Measurements from ENCODE around the gene CRYBB1.

The CRYBB1 gene

DNA sequence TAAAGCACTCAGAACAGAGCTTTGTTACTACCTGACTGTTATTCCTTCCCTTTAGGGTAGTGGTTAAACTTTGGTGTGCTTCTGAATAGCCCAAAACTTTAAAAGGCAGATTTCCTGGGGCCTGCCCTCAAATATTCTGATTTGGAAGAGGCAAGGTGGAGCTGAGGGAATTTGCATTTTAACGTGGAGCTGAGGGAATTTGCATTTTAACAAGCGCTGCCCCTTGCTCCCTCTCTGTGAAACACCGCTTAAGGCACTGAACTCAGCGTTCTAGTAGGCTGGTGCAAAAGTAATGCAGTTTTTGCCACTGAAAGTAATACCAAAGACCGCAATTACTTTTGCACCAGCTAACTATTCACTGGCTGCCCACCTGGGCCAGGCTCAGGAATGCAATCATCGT, 62.9 kb downstream of the CRYBB1 start:
- H3K9ac ChIP-seq, result no peak overlapping the region
- TF ChIP-seq, protein P1, sequence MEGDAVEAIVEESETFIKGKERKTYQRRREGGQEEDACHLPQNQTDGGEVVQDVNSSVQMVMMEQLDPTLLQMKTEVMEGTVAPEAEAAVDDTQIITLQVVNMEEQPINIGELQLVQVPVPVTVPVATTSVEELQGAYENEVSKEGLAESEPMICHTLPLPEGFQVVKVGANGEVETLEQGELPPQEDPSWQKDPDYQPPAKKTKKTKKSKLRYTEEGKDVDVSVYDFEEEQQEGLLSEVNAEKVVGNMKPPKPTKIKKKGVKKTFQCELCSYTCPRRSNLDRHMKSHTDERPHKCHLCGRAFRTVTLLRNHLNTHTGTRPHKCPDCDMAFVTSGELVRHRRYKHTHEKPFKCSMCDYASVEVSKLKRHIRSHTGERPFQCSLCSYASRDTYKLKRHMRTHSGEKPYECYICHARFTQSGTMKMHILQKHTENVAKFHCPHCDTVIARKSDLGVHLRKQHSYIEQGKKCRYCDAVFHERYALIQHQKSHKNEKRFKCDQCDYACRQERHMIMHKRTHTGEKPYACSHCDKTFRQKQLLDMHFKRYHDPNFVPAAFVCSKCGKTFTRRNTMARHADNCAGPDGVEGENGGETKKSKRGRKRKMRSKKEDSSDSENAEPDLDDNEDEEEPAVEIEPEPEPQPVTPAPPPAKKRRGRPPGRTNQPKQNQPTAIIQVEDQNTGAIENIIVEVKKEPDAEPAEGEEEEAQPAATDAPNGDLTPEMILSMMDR (IDR thresholded peaks at IDR 0.05), result no peak
- H3K27ac ChIP-seq, result no peak overlapping the region

DNA sequence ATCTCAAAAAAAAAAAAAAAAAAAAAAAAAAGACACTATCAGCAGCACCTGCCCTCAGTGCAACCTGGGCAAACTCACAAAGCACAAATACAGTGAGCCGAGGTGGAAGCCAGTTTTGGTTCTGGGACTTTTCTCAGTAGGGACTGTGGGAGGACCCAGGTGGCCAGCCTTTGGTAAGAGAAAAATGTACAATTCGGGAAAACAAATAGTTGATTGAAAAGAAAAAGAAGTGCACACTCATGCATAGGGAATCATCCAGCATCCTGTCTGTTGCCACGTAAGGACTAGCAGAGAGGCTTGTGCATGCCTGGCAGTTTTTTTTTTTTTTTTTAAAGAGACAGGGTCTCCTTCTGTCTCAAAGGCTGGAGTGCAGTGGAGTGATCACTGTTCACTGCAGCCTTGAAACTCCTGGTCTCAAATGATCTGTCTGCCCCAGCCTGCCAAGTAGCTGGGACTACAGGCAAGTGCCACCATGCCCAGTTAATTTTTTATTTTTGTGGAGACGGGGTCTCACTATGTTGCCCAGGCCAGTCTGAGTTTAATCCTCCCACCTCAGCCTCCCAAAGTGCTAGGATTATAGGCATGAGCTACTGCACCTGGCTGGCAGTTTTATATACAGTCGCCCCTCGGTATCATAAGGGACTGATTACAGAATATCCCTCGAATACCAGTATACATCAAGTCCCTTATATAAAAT, 64.6 kb downstream of the CRYBB1 start:
- Histone ChIP-seq H3K9ac (no peak overlapping the region), H3K4me3 (ENCODE audit: low read depth, low read length) (no peak overlapping the region), H3K27me3 (ENCODE audit: control insufficient read depth, insufficient read depth, low read length) (no peaks in the 10 kb centered on the region), H3K9me3 (ENCODE audit: control insufficient read depth, low read length) (no peaks in the 10 kb centered on the region), H2AFZ (no peak overlapping the region), H3K79me2 (no peaks in the 10 kb centered on the region), H3K27ac (no peak overlapping the region), H3K36me3 (ENCODE audit: control insufficient read depth, insufficient read depth, low read length) (no peaks in the 10 kb centered on the region), H3K4me1 (no peaks in the 10 kb centered on the region), H3K4me2 (ENCODE audit: low read length) (no peak overlapping the region)
- TF ChIP-seq, protein P1 (IDR thresholded peaks at IDR 0.05), result no peak

More for the DNA sequence above, 62.9 kb downstream of the CRYBB1 start:
- Histone ChIP-seq H3K4me3 (ENCODE audit: low read depth, low read length) (no peak overlapping the region), H3K9me3 (ENCODE audit: control insufficient read depth, low read length) (no peaks in the 10 kb centered on the region), H2AFZ (no peak overlapping the region), H3K79me2 (no peaks in the 10 kb centered on the region), H3K36me3 (ENCODE audit: control insufficient read depth, insufficient read depth, low read length) (no peaks in the 10 kb centered on the region), H3K4me2 (ENCODE audit: low read length) (no peak overlapping the region), H3K27me3 (ENCODE audit: control insufficient read depth, insufficient read depth, low read length) (no peaks in the 10 kb centered on the region), H3K4me1 (no peaks in the 10 kb centered on the region)

DNA sequence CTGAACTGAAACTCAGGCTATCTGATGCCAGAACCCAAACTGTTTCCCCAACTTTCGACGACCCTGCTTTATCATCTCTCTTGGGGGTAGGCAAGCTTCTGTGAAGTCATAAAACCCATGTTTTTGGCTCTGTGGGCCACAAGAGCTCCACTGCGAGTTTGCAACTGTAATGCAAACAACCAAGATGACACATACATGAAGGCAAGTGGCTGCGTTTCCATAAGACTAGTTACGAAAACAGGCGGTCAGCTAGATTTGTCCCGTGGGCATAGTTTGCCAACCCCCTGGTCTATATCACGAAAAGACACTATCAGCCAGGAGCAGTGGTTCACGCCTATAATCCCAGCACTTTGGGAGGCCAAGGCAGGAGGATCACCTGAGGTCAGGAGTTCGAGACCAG, 65.4 kb downstream of the CRYBB1 start:
- Histone ChIP-seq H3K4me2 (ENCODE audit: low read length) (no peak overlapping the region), H2AFZ (no peak overlapping the region), H3K27me3 (ENCODE audit: control insufficient read depth, insufficient read depth, low read length) (no peaks in the 10 kb centered on the region), H3K9me3 (ENCODE audit: control insufficient read depth, low read length) (no peaks in the 10 kb centered on the region), H3K79me2 (no peaks in the 10 kb centered on the region), H3K9ac (no peak overlapping the region), H3K36me3 (ENCODE audit: control insufficient read depth, insufficient read depth, low read length) (no peaks in the 10 kb centered on the region), H3K4me1 (no peaks in the 10 kb centered on the region), H3K4me3 (ENCODE audit: low read depth, low read length) (no peak overlapping the region), H3K27ac (no peak overlapping the region)
- TF ChIP-seq, protein P1 (IDR thresholded peaks at IDR 0.05), result no peak

DNA sequence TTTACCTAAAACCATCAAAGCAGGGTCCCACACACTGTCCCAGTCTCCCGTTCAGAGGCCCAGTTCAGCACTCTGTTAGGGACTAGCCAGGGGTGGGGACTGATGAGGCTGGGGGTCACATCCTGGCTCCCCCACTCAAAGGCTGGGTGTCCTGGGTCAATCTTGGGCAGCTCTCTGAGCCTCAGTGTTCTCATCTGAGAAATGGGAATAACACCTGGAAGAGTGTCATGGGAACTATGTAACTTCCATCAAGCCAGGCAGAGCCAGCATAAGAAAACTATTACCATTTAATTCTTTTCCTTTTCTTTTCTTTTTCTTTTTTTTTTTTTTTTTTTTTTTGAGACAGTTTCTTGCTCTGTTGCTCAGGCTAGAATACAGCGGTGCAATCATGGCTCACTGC, 66.3 kb downstream of the CRYBB1 start:
- H3K9me3 ChIP-seq (ENCODE audit: control insufficient read depth, low read length), result no peaks in the 10 kb centered on the region
- H3K27me3 ChIP-seq (ENCODE audit: control insufficient read depth, insufficient read depth, low read length), result no peaks in the 10 kb centered on the region
- H3K9ac ChIP-seq, result no peak overlapping the region
- no peaks in the 10 kb centered on the region for H3K4me1 ChIP-seq
- TF ChIP-seq, protein P1 (IDR thresholded peaks at IDR 0.05), result no peak
- no peaks in the 10 kb centered on the region for H3K79me2 ChIP-seq
- H3K27ac ChIP-seq, result no peak overlapping the region
- H3K4me2 ChIP-seq (ENCODE audit: low read length), result no peak overlapping the region
- no peaks in the 10 kb centered on the region for H3K36me3 ChIP-seq (ENCODE audit: control insufficient read depth, insufficient read depth, low read length)
- no peak overlapping the region for H2AFZ ChIP-seq
- no peak overlapping the region for H3K4me3 ChIP-seq (ENCODE audit: low read depth, low read length)

DNA sequence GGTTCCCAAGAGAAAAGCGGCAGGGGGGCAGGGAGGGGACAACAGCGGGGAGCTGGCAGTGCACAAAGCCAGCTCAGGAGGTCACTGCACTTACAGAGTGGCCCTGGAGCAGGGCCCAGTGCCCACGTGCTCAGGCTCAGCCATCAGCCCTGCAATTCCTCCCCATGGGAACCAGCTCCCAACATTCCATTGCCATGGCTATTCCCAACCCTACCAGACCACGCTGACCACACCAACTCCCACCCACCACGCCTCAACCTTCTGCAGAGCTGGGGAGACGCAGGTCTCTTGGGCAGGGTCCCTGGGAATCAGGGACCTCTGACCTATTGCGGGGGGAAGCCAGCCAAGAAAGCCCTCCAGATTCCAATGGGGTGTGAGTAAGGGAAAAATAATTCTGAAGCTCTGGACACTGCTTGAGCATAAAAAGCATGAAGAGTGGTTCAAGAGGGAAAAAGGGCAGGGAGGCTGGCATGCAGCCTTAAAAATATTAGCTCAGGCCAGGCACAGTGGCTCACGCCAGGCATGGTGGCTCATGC, 67.3 kb downstream of the CRYBB1 start:
- Histone ChIP-seq H3K4me3 (ENCODE audit: low read depth, low read length) (no peak overlapping the region), H3K27me3 (ENCODE audit: control insufficient read depth, insufficient read depth, low read length) (no peaks in the 10 kb centered on the region), H3K79me2 (no peaks in the 10 kb centered on the region), H3K36me3 (ENCODE audit: control insufficient read depth, insufficient read depth, low read length) (no peaks in the 10 kb centered on the region), H2AFZ (no peak overlapping the region), H3K4me1 (no peaks in the 10 kb centered on the region), H3K4me2 (ENCODE audit: low read length) (no peak overlapping the region), H3K9ac (no peak overlapping the region), H3K9me3 (ENCODE audit: control insufficient read depth, low read length) (no peaks in the 10 kb centered on the region), H3K27ac (no peak overlapping the region)
- TF ChIP-seq, protein P1 (IDR thresholded peaks at IDR 0.05), result no peak
